HG03571 (cell line): Measurements from ENCODE around the gene RGS19.
A peak's percentile ranks its signal among the peaks of the same experiment; 100 is the strongest.
"Not testable (repeated sequence)": the region's sequence is repeated elsewhere in the genome, so short reads cannot be mapped to it uniquely, and the experiment has no call there.

ENCODE experiments used
- ATAC-seq: cut with Tn5 transposase; IDR thresholded peaks from one replicate; pipeline ENCODE4 v1.9.1; 2021; ENCODE audit not compliant: unreplicated experiment

The RGS19 gene, protein sequence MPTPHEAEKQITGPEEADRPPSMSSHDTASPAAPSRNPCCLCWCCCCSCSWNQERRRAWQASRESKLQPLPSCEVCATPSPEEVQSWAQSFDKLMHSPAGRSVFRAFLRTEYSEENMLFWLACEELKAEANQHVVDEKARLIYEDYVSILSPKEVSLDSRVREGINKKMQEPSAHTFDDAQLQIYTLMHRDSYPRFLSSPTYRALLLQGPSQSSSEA

DNA sequence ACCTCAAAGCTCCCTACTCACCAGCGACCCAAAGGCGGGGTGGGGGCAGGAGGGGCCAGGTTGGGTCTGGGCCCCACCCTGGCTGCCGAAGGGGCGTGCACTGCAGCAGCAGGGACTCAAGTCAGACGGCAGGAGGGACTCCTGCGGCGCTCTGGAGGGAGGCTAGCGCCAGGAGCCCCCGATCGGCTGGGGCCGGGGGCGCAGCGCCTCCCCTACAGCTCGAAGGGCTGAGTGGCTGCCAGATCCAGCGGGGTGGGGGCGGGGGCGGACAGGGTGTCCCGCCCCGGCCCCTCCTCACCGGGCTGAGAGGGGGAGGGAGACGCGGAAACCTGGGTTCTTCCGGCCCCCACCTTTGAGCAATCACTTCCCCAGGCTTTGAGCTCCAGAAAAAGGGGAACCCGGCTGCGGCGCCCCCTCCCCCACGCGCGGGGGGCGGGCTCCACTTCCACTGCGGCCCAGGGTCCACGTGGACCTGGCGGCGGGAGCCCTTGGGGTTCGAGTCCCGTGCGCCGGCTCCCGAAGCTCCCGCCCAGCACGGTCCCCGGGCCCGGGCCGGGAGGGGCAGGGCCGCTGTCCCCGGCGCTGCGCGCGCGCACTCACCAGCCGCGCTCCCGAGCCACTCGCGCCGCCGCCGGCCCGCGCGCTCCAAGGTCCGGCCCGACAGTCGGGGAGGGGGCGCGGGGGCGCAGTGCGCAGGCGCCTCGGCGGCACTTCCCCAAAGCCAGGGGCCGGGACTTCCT is at the start of gene RGS19:
RGS19 (minus strand) TSS at position 246 of the 740 bp plus-strand sequence. CDS start 2,632 bp downstream, outside the sequence.
- ATAC-seq: peak; percentile 33

DNA sequence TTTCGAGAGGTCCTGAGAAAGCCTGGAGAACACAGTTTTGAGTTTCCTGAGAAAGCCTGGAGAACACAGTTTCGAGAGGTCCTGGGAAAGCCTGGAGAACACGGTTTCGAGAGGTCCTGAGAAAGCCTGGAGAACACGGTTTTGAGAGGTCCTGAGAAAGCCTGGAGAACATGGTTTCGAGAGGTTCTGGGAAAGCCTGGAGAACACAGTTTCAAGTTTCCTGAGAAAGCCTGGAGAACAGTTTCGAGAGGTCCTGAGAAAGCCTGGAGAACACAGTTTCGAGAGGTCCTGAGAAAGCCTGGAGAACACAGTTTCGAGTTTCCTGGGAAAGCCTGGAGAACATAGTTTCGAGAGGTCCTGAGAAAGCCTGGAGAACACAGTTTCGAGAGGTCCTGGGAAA is 44.2 kb upstream of the RGS19 start:
- not testable (repeated sequence) for ATAC-seq

DNA sequence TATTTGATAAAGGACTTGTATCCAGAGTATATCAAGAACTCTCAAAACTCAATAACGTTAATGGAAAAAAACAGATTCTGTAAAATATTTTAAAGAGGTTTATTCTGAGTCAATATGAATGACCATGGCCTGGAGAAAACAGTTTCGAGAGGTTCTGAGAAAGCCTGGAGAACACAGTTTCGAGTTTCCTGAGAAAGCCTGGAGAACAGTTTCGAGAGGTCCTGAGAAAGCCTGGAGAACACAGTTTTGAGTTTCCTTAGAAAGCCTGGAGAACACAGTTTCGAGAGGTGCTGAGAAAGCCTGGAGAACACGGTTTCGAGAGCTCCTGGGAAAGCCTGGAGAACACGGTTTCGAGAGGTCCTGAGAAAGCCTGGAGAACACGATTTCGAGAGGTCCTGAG is 43.6 kb upstream of the RGS19 start:
- not testable (repeated sequence) for ATAC-seq

DNA sequence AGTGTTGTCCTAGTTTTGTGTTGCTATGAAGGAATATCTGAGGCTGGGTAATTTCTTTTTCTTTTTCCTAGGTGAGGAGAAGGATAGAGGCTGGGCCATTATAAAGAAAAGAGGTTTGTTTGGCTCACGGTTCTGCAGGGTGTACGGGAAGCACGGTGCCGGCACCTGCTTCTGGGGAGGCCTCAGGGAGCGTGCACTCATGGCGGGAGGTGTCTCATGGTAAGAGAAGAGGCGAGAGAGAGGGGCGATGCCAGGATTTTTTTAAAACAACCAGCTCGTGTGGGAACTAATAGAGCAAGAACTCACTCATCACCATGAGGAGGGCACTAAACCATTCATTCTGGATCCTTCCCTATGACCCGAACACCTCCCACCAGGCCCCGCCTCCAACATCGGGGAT is 42.3 kb upstream of the RGS19 start:
- no peak for ATAC-seq

DNA sequence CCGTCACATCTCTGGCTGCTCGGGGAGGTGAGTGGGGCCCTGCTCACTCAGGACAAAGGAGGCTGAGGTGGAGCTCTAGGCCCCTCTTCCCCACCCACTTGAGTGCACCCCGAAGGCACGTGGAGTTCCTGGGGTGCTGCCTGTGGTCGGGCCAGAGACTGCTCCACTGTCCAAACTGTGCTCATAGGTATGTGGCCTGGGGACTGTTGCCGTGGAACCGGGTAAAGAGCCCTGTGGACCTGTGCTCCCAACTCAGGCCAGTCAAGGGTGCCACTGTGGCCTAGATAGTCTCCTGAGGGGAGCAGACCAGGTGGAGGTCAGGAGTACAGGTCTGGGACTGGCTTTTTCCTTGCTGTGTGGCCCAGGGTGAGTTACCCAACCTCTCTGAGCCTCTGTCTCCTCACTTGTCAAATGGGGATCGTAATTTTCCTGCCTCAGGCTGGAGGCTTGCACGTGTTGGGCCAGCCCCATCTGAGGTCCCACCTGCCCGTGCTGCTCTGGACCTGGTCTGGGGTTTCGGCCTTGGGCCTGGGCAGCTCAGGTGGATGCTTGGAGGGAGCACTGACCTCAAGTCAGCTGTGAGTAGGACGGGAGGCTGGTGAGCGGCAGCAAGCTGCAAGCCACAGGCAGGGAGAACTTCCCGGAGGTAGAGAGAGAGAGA is 40.5 kb upstream of the RGS19 start:
- ATAC-seq: no peak

DNA sequence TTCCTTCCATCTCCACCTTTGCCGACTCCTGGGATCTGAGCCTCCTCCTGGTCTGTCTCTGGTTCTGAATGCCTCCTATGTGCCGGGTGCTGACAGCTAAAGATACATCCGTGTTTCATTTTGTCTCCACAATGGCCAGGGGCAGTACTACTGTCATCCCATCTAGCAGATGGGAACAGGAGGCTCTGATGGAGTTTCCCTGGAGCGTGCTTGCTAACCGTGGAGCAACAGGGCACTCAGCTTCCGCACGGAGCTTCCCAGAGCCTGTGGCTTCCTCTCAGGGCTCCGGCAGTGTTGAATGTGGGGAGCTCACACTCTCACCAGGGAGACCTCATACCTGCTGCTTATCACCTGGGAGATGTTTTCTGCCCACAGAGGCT is 40.0 kb upstream of the RGS19 start:
- no peak for ATAC-seq

DNA sequence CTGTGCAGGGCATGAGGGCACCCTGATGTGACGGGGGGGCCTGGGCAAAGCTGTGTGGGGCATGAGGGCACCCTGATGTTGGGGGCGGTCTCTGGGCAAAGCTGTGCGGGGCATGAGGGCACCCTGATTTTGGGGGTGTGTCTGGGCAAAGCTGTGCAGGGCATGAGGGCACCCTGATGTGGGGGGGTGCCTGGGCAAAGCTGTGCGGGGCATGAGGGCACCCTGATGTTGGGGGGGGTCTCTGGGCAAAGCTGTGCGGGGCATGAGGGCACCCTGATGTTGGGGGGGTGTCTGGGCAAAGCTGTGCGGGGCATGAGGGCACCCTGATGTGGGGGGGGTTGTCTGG is 38.1 kb upstream of the RGS19 start:
- ATAC-seq: not testable (repeated sequence)

DNA sequence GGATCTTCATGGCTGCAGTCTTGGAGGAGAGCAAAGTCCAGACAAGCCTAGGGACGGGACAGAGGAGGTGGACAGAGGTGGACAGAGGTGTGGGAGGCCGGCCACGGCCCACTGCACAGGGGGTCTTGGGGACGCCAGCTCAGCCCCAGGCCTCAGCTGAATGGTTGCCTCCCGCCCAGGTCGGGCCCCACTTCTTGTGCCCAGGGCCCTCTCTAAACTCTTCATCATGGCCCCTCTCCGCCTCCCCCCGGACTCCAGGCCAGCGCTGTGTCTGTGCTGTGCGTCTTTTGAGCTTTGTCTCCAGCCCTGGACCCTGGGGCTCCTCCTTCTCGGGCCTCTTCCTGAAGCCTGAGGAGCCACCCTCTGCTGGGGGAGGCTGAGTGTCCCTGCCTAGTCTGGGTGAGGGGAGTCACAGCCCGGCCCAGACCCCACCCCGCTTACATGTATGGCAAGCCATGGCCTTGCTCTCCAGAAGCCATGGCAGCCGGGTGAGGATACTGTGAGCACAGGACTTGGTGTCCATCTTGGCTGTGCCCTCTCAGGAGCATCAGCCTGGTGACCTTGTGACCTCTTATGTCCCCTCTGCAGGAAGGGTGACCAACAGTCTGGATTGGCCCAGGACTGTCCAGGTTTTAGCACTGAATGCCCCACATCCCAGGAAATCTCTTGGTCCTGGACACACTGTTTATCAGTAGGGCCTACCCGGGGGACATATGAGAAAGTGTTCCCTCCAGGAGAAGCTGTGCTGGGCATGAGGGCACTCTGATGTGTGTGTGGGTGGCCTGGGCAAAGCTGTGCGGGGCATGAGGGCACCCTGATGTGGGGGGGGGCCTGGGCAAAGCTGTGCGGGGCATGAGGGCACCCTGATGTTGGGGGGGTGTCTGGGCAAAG is 37.5 kb upstream of the RGS19 start:
- no peak for ATAC-seq

DNA sequence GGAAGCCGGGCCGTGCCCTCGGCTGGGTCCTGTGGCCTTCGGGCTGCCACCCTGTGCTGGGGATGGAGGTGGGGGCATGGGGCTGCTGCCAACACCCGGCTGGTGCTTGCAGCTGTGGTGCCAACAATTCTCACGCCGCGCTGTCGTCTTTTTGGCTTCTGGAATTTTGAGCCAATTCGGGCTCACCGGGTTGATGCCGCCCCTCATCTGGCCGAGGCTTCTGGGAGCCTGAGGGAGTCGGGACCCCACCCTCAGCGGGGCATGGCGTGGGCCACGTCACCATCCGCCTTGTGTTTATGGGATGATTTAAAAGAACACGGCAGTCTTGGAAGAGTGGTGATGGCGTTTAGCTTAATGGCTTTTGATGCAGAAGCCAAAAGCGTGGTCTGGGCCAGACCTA is 36.7 kb upstream of the RGS19 start:
- no peak for ATAC-seq

DNA sequence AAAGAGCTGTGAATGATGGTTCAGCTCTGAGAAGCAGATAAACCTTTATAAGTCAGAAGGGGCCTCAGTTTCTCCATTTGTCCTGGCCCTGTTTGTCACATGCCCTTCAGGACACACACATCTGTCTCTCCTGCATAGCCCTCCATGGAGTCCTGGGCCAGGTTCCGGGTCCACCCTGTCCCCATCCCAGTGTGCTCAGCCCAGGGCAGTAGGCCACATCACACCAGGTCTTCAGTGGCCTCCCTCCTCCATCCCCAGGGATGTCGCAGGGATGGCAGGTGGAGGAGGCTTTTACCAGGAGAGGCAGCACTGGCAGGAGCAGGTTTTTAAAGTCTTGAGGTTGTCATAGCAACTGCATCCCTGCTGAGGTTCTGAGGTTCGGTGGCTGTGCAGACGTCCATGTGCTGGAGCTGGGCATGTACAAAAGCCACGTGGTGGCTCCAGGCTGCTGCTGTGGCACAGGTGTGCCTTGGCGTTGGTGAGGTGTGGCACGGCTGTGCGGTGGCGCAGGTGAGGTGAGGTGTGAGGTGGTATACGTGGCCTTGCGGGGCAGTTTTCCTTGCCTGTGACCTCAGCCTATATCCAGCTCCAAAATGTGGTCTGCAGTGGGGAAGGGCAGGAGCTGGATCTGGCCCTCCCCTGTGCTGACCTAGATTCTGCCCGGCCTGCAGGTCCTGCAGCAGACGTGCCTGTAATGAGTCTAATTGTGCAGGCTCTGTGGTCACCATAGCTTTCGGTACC is 36.0 kb upstream of the RGS19 start:
- ATAC-seq: no peak

DNA sequence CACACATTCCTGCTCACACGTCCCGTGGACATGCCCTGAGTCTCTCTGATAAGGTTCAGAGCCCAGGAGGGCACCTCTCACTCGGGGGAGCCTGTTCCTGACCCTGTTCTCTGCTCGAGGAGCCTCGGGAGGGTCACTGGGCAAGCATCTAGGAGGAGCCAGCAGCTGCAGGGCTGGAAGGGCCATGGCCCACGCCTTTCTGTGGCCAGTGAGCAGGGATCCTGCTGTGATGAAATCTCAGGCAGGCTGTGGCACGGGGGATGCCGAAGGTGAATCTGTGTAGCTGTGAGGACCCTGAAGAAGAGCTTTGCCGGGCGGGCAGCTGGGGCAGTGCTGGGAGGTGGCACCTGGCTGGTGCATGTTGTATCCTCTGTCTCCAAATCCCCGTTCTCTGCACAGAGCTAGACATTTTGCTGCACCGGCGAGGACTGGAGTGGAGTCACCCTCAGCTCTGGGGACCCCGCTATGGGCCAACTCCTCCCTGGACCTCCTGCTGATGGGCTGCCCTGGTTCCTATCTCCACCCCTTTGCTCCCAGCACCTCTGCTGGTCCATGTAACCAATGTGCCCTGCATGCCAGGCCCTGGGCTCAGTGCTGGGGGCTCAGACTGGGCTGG is 35.1 kb upstream of the RGS19 start:
- ATAC-seq: no peak

DNA sequence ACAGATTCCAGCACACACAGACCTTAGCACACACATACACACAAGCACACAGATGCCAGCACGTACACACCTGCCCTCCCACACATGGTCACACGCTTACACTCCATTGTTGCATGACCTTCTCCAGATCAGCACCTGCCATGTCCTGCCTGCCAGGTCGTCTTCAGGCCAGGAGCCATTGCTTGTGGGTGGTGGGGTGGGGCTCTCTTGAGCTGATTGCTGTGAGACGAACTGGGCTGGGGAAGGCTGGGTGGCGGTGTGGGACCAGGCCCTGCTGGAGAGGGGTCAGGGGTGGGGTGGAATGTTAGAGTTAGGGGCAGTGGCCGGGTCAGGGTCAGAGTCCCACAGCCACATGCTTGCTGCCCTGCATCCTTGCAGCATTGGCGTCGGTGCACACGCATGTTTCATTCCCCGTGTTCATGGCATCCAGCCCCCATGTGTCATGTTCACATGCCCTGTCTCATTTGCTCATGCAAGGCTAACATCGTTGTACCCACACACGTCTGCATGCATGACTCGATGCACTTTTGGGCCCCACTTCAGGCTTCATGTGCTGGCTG is 34.6 kb upstream of the RGS19 start:
- ATAC-seq: no peak

DNA sequence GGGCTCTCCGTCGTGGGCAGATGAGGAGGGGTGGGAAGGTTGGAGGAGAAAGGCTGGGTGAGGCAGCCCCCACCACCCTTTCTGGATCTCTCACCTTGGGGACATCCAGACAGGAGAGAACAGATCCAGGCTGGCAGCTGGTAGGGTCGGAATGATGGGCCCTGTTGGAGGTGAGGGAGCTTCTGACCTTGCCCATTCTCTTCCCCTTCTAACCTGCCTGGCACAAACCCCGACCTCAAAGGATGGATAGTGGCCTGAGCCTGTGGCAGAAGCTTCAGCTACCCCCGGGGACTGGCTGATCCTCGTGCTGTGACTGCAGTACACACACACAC is 34.1 kb upstream of the RGS19 start:
- no peak for ATAC-seq

DNA sequence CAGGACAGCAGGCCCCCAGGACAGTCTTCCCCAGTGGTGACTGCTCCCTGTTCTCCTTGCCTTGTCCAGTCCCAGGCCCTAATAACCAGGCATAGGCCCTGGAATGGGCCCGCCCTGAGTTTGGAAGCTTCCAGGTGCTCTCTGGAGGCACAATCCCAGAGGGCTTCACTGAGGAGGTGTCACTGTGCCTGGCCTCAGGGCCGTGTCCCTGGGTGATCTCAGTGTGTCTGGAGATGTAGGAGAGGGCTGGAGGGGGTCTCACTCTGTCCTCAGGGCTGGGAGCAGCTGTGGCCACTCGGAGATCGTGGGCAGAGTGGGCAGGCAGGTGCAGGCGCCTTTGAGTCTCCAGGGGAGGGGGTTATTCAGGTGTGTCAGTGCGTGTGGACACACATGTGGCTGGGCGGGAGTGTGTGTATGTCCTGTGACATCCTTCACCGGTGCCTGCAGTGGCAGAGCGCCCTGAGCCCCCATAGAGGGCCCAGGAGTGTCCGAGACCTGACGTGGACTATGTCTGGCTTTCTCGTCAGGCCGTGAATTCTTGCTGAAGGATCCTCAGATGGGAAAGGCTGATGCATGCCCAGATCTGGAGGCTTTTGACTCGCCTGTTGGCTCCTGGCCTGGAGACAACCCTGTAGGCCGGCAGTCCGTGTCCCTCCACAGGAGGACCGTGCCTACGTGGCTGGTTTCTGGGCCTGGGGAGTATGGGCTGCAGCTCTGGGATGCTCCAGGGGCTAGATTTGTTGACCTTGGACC is 33.5 kb upstream of the RGS19 start:
- no peak for ATAC-seq

DNA sequence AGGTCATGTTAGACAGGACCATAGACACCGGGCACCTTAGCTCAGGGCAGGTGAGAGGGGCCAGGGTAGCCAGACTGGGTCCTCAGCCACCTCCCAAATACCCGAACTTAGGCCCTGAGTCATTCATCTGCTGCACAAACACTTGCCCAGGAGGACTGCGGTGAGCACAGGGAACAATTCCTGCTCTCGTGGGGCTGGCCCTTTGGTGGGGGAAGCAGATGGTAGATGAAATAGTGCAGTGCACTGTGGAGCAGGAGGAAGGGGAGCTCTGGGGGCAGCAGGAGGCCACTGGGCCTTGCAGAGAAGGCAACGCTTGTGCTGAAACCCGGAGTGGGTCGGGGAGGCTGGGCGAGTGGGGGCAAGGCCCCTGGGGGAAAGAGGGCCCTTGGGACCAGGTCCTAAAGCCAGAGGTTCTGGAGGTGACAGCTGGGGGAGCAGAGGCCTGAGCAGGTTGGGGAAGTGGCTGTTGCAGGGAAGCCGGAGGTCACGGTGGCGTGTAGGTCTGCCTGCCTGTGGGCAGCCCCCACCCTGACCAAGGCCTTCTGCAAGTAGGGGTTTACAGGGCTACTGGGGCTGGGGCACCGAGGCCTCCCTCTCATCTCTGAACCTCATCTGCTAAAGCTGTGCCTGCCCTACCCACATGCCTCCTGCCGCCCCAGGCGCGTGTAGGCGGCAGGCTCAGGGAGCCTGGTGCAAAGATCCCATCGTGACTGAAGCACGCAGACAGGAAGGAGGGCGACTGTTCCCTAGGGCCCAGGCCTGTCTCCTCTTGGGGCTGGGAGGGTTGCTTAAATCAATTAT is 32.7 kb upstream of the RGS19 start:
- no peak for ATAC-seq

DNA sequence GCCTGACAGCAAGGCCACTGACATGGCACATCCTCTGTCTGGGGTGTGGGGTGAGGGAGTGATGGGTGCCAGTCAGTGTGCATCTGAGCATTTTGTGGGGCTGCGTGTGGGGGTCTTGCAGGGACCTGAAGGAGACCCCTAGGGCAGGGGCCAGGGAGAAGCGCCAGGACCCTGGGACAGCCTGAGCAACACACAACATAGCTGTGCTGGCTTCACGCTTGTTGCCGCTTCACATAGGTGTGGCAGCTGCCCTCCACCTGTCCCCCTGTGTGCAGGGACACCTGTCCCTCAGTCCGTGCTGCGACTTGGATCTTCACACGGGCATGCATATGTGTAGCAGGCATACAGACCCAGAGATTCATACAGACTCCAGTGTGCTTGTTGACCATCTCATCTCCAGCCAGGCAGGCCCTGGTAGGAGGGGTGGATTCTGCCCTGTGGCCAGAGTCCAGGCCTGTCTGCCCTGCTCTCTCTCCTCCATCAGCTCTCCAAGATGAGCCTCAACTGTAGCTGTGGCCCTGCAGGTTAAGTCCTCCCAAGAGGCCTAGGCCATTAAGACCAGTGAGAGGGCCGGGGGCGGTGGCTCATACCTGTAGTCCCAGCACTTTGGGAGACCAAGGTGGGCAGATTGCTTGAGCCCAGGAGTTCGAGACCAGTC is 31.2 kb upstream of the RGS19 start:
- no peak for ATAC-seq

DNA sequence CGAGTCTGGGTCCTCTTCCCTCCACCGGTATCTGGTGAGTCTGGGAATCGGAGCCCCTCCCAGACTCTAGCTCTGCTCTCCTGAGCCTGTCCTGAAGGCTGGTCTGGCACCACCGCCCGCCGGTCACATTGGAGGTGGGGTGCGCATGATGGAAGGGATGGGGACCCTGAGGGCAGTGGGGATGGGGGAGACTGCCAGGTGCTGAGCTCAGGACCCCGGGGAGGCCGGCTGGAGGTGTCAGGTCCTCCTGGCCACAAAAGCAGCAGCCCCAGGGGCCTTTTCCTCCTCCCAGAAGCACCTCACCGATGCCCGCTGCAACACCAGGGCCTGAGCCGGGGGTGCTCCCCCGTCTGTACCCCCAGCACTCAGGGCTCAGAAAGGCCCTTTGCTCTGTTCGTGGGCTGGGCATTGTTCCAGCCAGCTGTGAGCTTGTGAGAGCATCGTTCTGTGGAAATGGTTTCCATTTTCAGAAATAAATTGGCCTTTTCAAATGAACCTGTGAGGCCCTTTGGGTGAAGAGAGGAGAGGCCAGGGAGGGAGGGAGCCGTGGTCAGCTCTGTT is 30.6 kb upstream of the RGS19 start:
- ATAC-seq: no peak
